Endothelial cell of umbilical vein (primary cell): ENCODE measurements around the gene ENAH. TPM values are rescaled to one million over a fixed set of nuclear protein-coding genes. Genes with fewer than 3 reads are reported as not detected.

Experiments
- BruUV-seq: library from RNA; stranded (reverse); fragments of 400-500 nt; replicated peaks from 2 replicates; lab custom pipeline; 2021; lab: Mats Ljungman, UMichigan
- CTCF ChIA-PET: fragments of 300-600, 350-600 bp; sonication (Branson Sonifier 250); formaldehyde crosslinking; loops from one replicate; lab custom pipeline; 2021; ENCODE audit warnings: antibody characterized with exemption, inconsistent platforms; lab: Charles Lee
- POLR2A ChIA-PET: fragments of 300-600, 350-600 bp; sonication (Branson Sonifier 250); formaldehyde crosslinking; loops from one replicate; lab custom pipeline; 2021; ENCODE audit warnings: antibody characterized with exemption, inconsistent platforms; lab: Charles Lee
- DNase-seq: peaks from one replicate; pipeline ENCODE4 v3.0.0-alpha.2; 2011; ENCODE audit warnings: low read depth, low spot score
- FAIRE-seq: peaks from 2 replicates; lab custom pipeline; 2011; peaks lifted over from hg19 to GRCh38; lab: Jason Lieb, UNC
- H2AFZ ChIP-seq: 2 replicates; pipeline ENCODE4 v1.6.0; 2012; ENCODE audit warnings: low read depth, low read length, control low read depth, inconsistent platforms
- H3K27ac ChIP-seq: 2 replicates; pipeline ENCODE4 v1.5.1; 2011; ENCODE audit warnings: low read depth, mild to moderate bottlenecking, control low read depth, low read length, moderate library complexity; ENCODE audit not compliant: insufficient read depth
- H3K27me3 ChIP-seq, 2 experiments: 2 replicates each; pipeline versions ENCODE4 v1.6.0 to v1.6.1; 2011; ENCODE audit warnings: low read length in 2 of 2, mixed read lengths in 1 of 2; ENCODE audit not compliant: control insufficient read depth in 2 of 2, insufficient read depth in 2 of 2
- H3K36me3 ChIP-seq, 2 experiments: 2 replicates in 1 of 2; 3 replicates in 1 of 2; pipeline ENCODE4 v1.5.1; 2011; ENCODE audit warnings: low read length in 2 of 2, mild to moderate bottlenecking in 1 of 2, moderate library complexity in 1 of 2; ENCODE audit not compliant: control insufficient read depth in 2 of 2, insufficient read depth in 2 of 2; ENCODE audit errors: extremely low read depth in 1 of 2
- H3K4me1 ChIP-seq: 3 replicates; pipeline ENCODE4 v1.5.1; 2011; ENCODE audit warnings: mild to moderate bottlenecking, low read length; ENCODE audit not compliant: control insufficient read depth, insufficient read depth; ENCODE audit errors: extremely low read depth
- H3K4me2 ChIP-seq: 2 replicates; pipeline ENCODE4 v1.6.1; 2011; ENCODE audit warnings: low read length, control low read depth, mixed read lengths; ENCODE audit not compliant: insufficient read depth
- H3K4me3 ChIP-seq, 3 experiments: fragments of 200-600 bp in 1 of 3; sonication (generic), shearing (Covaris generic) in 1 of 3; replicated peaks in 1 of 3; 2 replicates each; pipeline ENCODE4 v1.5.1; 2011 to 2016; ENCODE audit warnings: control low read depth in 3 of 3, low read length in 3 of 3, mild to moderate bottlenecking in 2 of 3, inconsistent platforms in 1 of 3, low read depth in 1 of 3, moderate library complexity in 1 of 3; ENCODE audit not compliant: insufficient read depth in 1 of 3
- H3K79me2 ChIP-seq: 2 replicates; pipeline ENCODE4 v1.6.0; 2012; ENCODE audit warnings: low read length, inconsistent platforms; ENCODE audit not compliant: control insufficient read depth, insufficient read depth
- H3K9ac ChIP-seq: replicated peaks from 2 replicates; pipeline ENCODE3; 2011; ENCODE audit warnings: low read length, control low read depth; ENCODE audit not compliant: insufficient read depth; ENCODE audit errors: extremely low read depth
- H3K9me1 ChIP-seq: replicated peaks from 3 replicates; pipeline ENCODE4 v1.6.0; 2011; ENCODE audit warnings: mild to moderate bottlenecking, low read length; ENCODE audit not compliant: control insufficient read depth, insufficient read depth; ENCODE audit errors: extremely low read depth
- H3K9me3 ChIP-seq: replicated peaks from 2 replicates; pipeline ENCODE4 v1.5.1; 2012; ENCODE audit warnings: low read length, inconsistent platforms; ENCODE audit not compliant: control insufficient read depth, insufficient read depth
- H4K20me1 ChIP-seq: replicated peaks from 2 replicates; pipeline ENCODE3; 2011; ENCODE audit warnings: mild to moderate bottlenecking, low read length; ENCODE audit not compliant: control insufficient read depth, insufficient read depth; ENCODE audit errors: extremely low read depth
- EZH2 ChIP-seq: IDR thresholded peaks from 2 replicates; pipeline ENCODE4 v1.6.1; 2012; ENCODE audit warnings: borderline replicate concordance, low read depth, mild to moderate bottlenecking, moderate library complexity, low read length, inconsistent platforms; ENCODE audit not compliant: severe bottlenecking
- FOS ChIP-seq: IDR thresholded peaks from 2 replicates; pipeline ENCODE4 v1.6.1; 2011; ENCODE audit warnings: mild to moderate bottlenecking, low read length, moderate library complexity, borderline replicate concordance; ENCODE audit not compliant: insufficient read depth
- GATA2 ChIP-seq: IDR thresholded peaks from 2 replicates; pipeline ENCODE4 v1.7.0; 2011; ENCODE audit warnings: low read depth, mild to moderate bottlenecking, moderate library complexity, mixed read lengths, low read length; ENCODE audit not compliant: insufficient read length, insufficient read depth
- JUN ChIP-seq: IDR thresholded peaks from 2 replicates; pipeline ENCODE4 v1.6.1; 2011; ENCODE audit warnings: borderline replicate concordance, low read depth; ENCODE audit not compliant: insufficient read length, insufficient read depth
- MYC ChIP-seq: IDR thresholded peaks from one replicate; pipeline ENCODE4 v1.6.1; 2011; ENCODE audit warnings: mild to moderate bottlenecking, low read depth, low read length
- POLR2A ChIP-seq: IDR thresholded peaks from 2 replicates; pipeline ENCODE4 v1.6.1; 2012; ENCODE audit warnings: low read depth, mild to moderate bottlenecking, control low read depth, low read length
- POLR2AphosphoS5 ChIP-seq: IDR thresholded peaks from 2 replicates; pipeline ENCODE4 v1.6.1; 2012; ENCODE audit warnings: low read depth, mild to moderate bottlenecking, control low read depth, low read length, moderate library complexity; ENCODE audit not compliant: insufficient read depth
- dilution Hi-C: fragments of 300-500 bp; cut with MboI; formaldehyde crosslinking; loops from one replicate; pipeline ENCODE4 v1.15.0; 2019; ENCODE audit warnings: low sequenced_read_pairs; ENCODE audit not compliant: extremely low pct_ligation_motif_present
- intact Hi-C: fragments of 100-400 bp; cut with micrococcal nuclease; formaldehyde crosslinking; loops from one replicate; pipeline ENCODE4 v1.10.0; 2022
- polyA plus RNA-seq, 4 experiments: library from polyadenylated mRNA; depleted of rRNA in 3 of 4; stranded (reverse) in 3 of 4; unstranded in 1 of 4; fragments of >200 nt; gene quantifications; 2 replicates each; pipeline versions ENCODE4 v1.2.1 to v1.2.3, GENCODE V29; 2011 to 2012; ENCODE audit warnings: missing spikeins in 1 of 4
- total RNA-seq: library from RNA; stranded (reverse); gene quantifications from 2 replicates; pipeline ENCODE4 v1.2.3, GENCODE V29; 2021
- TF ChIP-seq, protein P1 (sequence below), 2 donors: IDR thresholded peaks; 1 replicate in 1 of 2; 2 replicates in 1 of 2; pipeline ENCODE4 v1.5.1; 2011; ENCODE audit warnings: low read length in 2 of 2, mild to moderate bottlenecking in 2 of 2, moderate library complexity in 2 of 2, control low read depth in 1 of 2, inconsistent platforms in 1 of 2, low read depth in 1 of 2; ENCODE audit not compliant: insufficient read depth in 1 of 2; ENCODE audit errors: extremely low read depth in 1 of 2
- TF ChIP-seq, protein P2 (sequence below): IDR thresholded peaks from 2 replicates; pipeline ENCODE4 v1.6.1; 2011; ENCODE audit not compliant: insufficient read depth, insufficient read length

Gene ENAH
- total and polyA plus RNA-seq, 2 donors (not counting 3 experiments of a cell fraction or from before 2014, with no cell fraction given): 19.9 to 95.6 TPM

- FAIRE-seq (no peak), DNase-seq (no peak)
- Histone ChIP-seq H3K27ac (no peak overlapping the region), H3K9me3 (no peaks in the 10 kb centered on the region), H2AFZ (no peak overlapping the region), H4K20me1 (no peaks in the 10 kb centered on the region), H3K9ac (no peak overlapping the region), H3K79me2 (no peaks in the 10 kb centered on the region), H3K9me1 (no peaks in the 10 kb centered on the region), H3K4me1 (no peaks in the 10 kb centered on the region), H3K4me2 (no peak overlapping the region), H3K36me3 (peaks cover 0 to 8% of the 10 kb centered on the region in 2 experiments), H3K27me3 (no peaks in the 10 kb centered on the region), H3K4me3 (no peak overlapping the region)
- no peak for TF ChIP-seq MYC
- TF ChIP-seq POLR2A: no peak
- no peak for TF ChIP-seq JUN
- TF ChIP-seq GATA2: no peak
- TF ChIP-seq, protein P1, sequence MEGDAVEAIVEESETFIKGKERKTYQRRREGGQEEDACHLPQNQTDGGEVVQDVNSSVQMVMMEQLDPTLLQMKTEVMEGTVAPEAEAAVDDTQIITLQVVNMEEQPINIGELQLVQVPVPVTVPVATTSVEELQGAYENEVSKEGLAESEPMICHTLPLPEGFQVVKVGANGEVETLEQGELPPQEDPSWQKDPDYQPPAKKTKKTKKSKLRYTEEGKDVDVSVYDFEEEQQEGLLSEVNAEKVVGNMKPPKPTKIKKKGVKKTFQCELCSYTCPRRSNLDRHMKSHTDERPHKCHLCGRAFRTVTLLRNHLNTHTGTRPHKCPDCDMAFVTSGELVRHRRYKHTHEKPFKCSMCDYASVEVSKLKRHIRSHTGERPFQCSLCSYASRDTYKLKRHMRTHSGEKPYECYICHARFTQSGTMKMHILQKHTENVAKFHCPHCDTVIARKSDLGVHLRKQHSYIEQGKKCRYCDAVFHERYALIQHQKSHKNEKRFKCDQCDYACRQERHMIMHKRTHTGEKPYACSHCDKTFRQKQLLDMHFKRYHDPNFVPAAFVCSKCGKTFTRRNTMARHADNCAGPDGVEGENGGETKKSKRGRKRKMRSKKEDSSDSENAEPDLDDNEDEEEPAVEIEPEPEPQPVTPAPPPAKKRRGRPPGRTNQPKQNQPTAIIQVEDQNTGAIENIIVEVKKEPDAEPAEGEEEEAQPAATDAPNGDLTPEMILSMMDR (IDR thresholded peaks at IDR 0.05; ENCODE audit: extremely low read depth in 1 of 2, insufficient read depth in 1 of 2, low read depth in 1 of 2, low read length in 2 of 2): no peak
- no peak for TF ChIP-seq EZH2
- TF ChIP-seq POLR2AphosphoS5: no peak
- no peak for TF ChIP-seq FOS
- TF ChIP-seq, protein P2, sequence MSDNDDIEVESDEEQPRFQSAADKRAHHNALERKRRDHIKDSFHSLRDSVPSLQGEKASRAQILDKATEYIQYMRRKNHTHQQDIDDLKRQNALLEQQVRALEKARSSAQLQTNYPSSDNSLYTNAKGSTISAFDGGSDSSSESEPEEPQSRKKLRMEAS: no peak
- BruUV-seq: no TSS peak
- ChIA-PET POLR2A (no interaction called here), CTCF (interaction anchor here (1.5 kb wide), 1 partner anchor 216 kb away, joined by 5 read pairs; the partner anchor contains the start of gene SRP9)
- dilution Hi-C loops (no loop called here), intact Hi-C loops (no loop called here)
These were observed 91.2 kb downstream of the ENAH start for GRCh38 chr1:225561675-225562074.
